Natural killer cell treated with Interleukin-12 subunit alpha and Interleukin-12 subunit beta and Interleukin-15 and Interleukin-18, amount 100 ng/mL, for 72 hours (primary cell): Measurements from ENCODE around the gene RABL3. TPM values are rescaled to one million over a fixed set of nuclear protein-coding genes. Genes with fewer than 3 reads are reported as not detected.
"Not testable (repeated sequence)": the region's sequence is repeated elsewhere in the genome, so short reads cannot be mapped to it uniquely, and the experiment has no call there.

Experiments used
- ATAC-seq, 2 donors: fragments of 150-1000 bp; cut with Tn5 transposase in 1 of 2; sonication (Bioruptor Pico), chemical (Tn5 transposase) in 1 of 2; 2 replicates each; pipeline ENCODE4 v1.10.0; 2021
- DNase-seq: peaks from one replicate; pipeline ENCODE4 v3.0.0; 2022; ENCODE audit warnings: low spot score
- H3K27ac Mint-ChIP-seq, 2 donors: 1 replicate in 1 of 2; 2 replicates in 1 of 2; pipeline ENCODE4 v1.8.0; 2022; ENCODE audit warnings: mixed read lengths in 2 of 2, mild to moderate bottlenecking in 1 of 2, moderate library complexity in 1 of 2
- H3K27me3 Mint-ChIP-seq, 2 donors: 1 replicate in 1 of 2; 2 replicates in 1 of 2; pipeline ENCODE4 v1.8.0; 2022; ENCODE audit warnings: mixed read lengths in 2 of 2
- H3K36me3 Mint-ChIP-seq: one replicate; pipeline ENCODE4 v1.8.0; 2022; ENCODE audit warnings: mixed read lengths
- H3K4me1 Mint-ChIP-seq, 2 donors: 1 replicate in 1 of 2; 2 replicates in 1 of 2; pipeline ENCODE4 v1.8.0; 2022; ENCODE audit warnings: low read depth in 2 of 2, mixed read lengths in 2 of 2, mild to moderate bottlenecking in 1 of 2
- H3K4me3 Mint-ChIP-seq: one replicate; pipeline ENCODE4 v1.8.0; 2022; ENCODE audit warnings: mixed read lengths
- H3K9me3 Mint-ChIP-seq: 2 replicates; pipeline ENCODE4 v1.8.0; 2022; ENCODE audit warnings: mixed read lengths
- total RNA-seq, 2 donors: library from RNA; stranded (reverse); gene quantifications; one replicate each; pipeline ENCODE4 v1.2.3, GENCODE V29; 2022

RABL3 gene
- total RNA-seq, 2 donors from 2014 or later: 19.5 to 25.3 TPM

- H3K27ac Mint-ChIP-seq: no peak overlapping the region
Observed at GRCh38 chr3:120684896-120685295, 57.4 kb downstream of the RABL3 start.

GRCh38 chr3:120683671-120684301, 58.5 kb downstream of the RABL3 start:
- Mint-ChIP-seq H3K27me3 (peaks cover 4 to 7% of the 10 kb centered on the region in 2 donors), H3K36me3 (no peaks in the 10 kb centered on the region), H3K9me3 (no peaks in the 10 kb centered on the region), H3K4me1 (peaks cover 0 to under 1% of the 10 kb centered on the region in 2 donors), H3K27ac (no peak overlapping the region), H3K4me3 (no peak overlapping the region)
- DNase-seq: no peak
- ATAC-seq: no peak

More at GRCh38 chr3:120684896-120685295, 57.4 kb downstream of the RABL3 start:
- no peaks in the 10 kb centered on the region for H3K9me3 Mint-ChIP-seq
- no peaks in the 10 kb centered on the region for H3K36me3 Mint-ChIP-seq
- ATAC-seq (no peak), DNase-seq (no peak)
- no peaks in the 10 kb centered on the region for H3K4me1 Mint-ChIP-seq
- H3K27me3 Mint-ChIP-seq: no peaks in the 10 kb centered on the region
- no peak overlapping the region for H3K4me3 Mint-ChIP-seq

- ATAC-seq (peak in 1 of 2 donors; percentile 20), DNase-seq (no peak)
- Mint-ChIP-seq H3K36me3 (no peaks in the 10 kb centered on the region), H3K27me3 (peaks cover 7% of the 10 kb centered on the region in 2 donors), H3K27ac (no peak overlapping the region), H3K4me1 (peaks cover 6% of the 10 kb centered on the region in 2 donors), H3K9me3 (no peaks in the 10 kb centered on the region), H3K4me3 (no peak overlapping the region)
Observed at GRCh38 chr3:120683213-120683612, 59.1 kb downstream of the RABL3 start.

- Mint-ChIP-seq H3K27ac (no peak within 1 kb of the TSS), H3K27me3 (peaks cover 8 to 11% of the 10 kb centered on the region in 2 donors), H3K9me3 (no peaks in the 10 kb centered on the region), H3K36me3 (no peaks in the 10 kb centered on the region), H3K4me3 (no peak within 1 kb of the TSS), H3K4me1 (peaks cover 6 to 9% of the 10 kb centered on the region in 2 donors)
- DNase-seq (no peak), ATAC-seq (no peak)
Observed at GRCh38 chr3:120682095-120682681, 60.1 kb downstream of the RABL3 start, which contains the start of gene HGD. Gene HGD, minus strand, starts transcription at chr3:120682239. Its CDS starts 128 bp downstream, at chr3:120682111.

- no peak overlapping the region for H3K4me3 Mint-ChIP-seq
- H3K36me3 Mint-ChIP-seq: no peaks in the 10 kb centered on the region
- H3K27me3 Mint-ChIP-seq: peaks cover 13 to 14% of the 10 kb centered on the region in 2 donors
- H3K4me1 Mint-ChIP-seq: peaks cover 6 to 9% of the 10 kb centered on the region in 2 donors
- no peaks in the 10 kb centered on the region for H3K9me3 Mint-ChIP-seq
- DNase-seq (no peak), ATAC-seq (no peak)
- no peak overlapping the region for H3K27ac Mint-ChIP-seq
Observed at GRCh38 chr3:120681506-120682038, 60.7 kb downstream of the RABL3 start.

- ATAC-seq (no peak), DNase-seq (no peak)
- H3K27me3 Mint-ChIP-seq: peaks cover 13 to 17% of the 10 kb centered on the region in 2 donors
- no peaks in the 10 kb centered on the region for H3K36me3 Mint-ChIP-seq
- peaks cover 6 to 9% of the 10 kb centered on the region in 2 donors for H3K4me1 Mint-ChIP-seq
- no peak overlapping the region for H3K27ac Mint-ChIP-seq
- H3K9me3 Mint-ChIP-seq: no peaks in the 10 kb centered on the region
- no peak overlapping the region for H3K4me3 Mint-ChIP-seq
Observed at GRCh38 chr3:120681018-120681417, 61.3 kb downstream of the RABL3 start.

- ATAC-seq: no peak
- no peak for DNase-seq
- H3K4me1 Mint-ChIP-seq: peaks cover 6 to 9% of the 10 kb centered on the region in 2 donors
- no peak overlapping the region for H3K4me3 Mint-ChIP-seq
- no peaks in the 10 kb centered on the region for H3K36me3 Mint-ChIP-seq
- H3K27me3 Mint-ChIP-seq: peaks cover 13 to 17% of the 10 kb centered on the region in 2 donors
- no peak overlapping the region for H3K27ac Mint-ChIP-seq
- H3K9me3 Mint-ChIP-seq: no peaks in the 10 kb centered on the region
Observed at GRCh38 chr3:120680193-120680894, 62.0 kb downstream of the RABL3 start.

GRCh38 chr3:120678984-120679383, 63.3 kb downstream of the RABL3 start:
- Mint-ChIP-seq H3K36me3 (no peaks in the 10 kb centered on the region), H3K27ac (no peak overlapping the region), H3K9me3 (no peaks in the 10 kb centered on the region), H3K27me3 (peaks cover 13 to 17% of the 10 kb centered on the region in 2 donors), H3K4me3 (no peak overlapping the region), H3K4me1 (peaks cover 6 to 9% of the 10 kb centered on the region in 2 donors)
- DNase-seq: no peak
- no peak for ATAC-seq

GRCh38 chr3:120678331-120678947, 63.9 kb downstream of the RABL3 start:
- DNase-seq: no peak
- Mint-ChIP-seq H3K4me3 (no peak overlapping the region), H3K9me3 (no peaks in the 10 kb centered on the region), H3K4me1 (peaks cover 6 to 9% of the 10 kb centered on the region in 2 donors), H3K27me3 (peaks cover 13 to 17% of the 10 kb centered on the region in 2 donors), H3K36me3 (no peaks in the 10 kb centered on the region), H3K27ac (peak overlapping the region in 1 of 2 donors; percentile 29)
- no peak for ATAC-seq

- not testable (repeated sequence) for H3K4me3 Mint-ChIP-seq, ATAC-seq, DNase-seq
Observed at GRCh38 chr3:120677193-120677592, 65.1 kb downstream of the RABL3 start.

GRCh38 chr3:120673116-120673515, 69.2 kb downstream of the RABL3 start:
- H3K9me3 Mint-ChIP-seq: no peaks in the 10 kb centered on the region
- ATAC-seq: no peak
- H3K4me1 Mint-ChIP-seq: peaks cover 0 to 2% of the 10 kb centered on the region in 2 donors
- H3K27ac Mint-ChIP-seq: no peak overlapping the region
- H3K4me3 Mint-ChIP-seq: no peak overlapping the region
- peaks cover 7 to 13% of the 10 kb centered on the region in 2 donors for H3K27me3 Mint-ChIP-seq
- no peaks in the 10 kb centered on the region for H3K36me3 Mint-ChIP-seq
- no peak for DNase-seq

More at GRCh38 chr3:120677193-120677592, 65.1 kb downstream of the RABL3 start:
- H3K27ac Mint-ChIP-seq, H3K4me1 Mint-ChIP-seq, H3K36me3 Mint-ChIP-seq, H3K9me3 Mint-ChIP-seq: not testable (repeated sequence)
- H3K27me3 Mint-ChIP-seq: peaks cover 13 to 17% of the 10 kb centered on the region in 2 donors

GRCh38 chr3:120670576-120670975, 71.7 kb downstream of the RABL3 start:
- Mint-ChIP-seq H3K4me3 (no peak overlapping the region), H3K36me3 (no peaks in the 10 kb centered on the region), H3K9me3 (no peaks in the 10 kb centered on the region), H3K27ac (no peak overlapping the region), H3K27me3 (peaks cover 10 to 16% of the 10 kb centered on the region in 2 donors), H3K4me1 (no peaks in the 10 kb centered on the region)
- DNase-seq (no peak), ATAC-seq (no peak)

GRCh38 chr3:120664926-120665325, 77.4 kb downstream of the RABL3 start:
- ATAC-seq: no peak
- H3K4me3 Mint-ChIP-seq: no peak overlapping the region
- H3K27me3 Mint-ChIP-seq: peaks cover 31 to 55% of the 10 kb centered on the region in 2 donors
- no peaks in the 10 kb centered on the region for H3K4me1 Mint-ChIP-seq
- H3K27ac Mint-ChIP-seq: no peak overlapping the region
- DNase-seq: no peak
- H3K36me3 Mint-ChIP-seq: no peaks in the 10 kb centered on the region
- no peaks in the 10 kb centered on the region for H3K9me3 Mint-ChIP-seq
